SK-N-DZ (cell line): ENCODE results near the gene DYNC1LI2.

ENCODE experiments used
- DNase-seq: peaks from one replicate; pipeline ENCODE4 v3.0.0-alpha.2; 2015; ENCODE audit warnings: low spot score

DYNC1LI2 gene

GRCh38 chr16:66740533-66740932, 10.9 kb downstream of the DYNC1LI2 start:
- DNase-seq: no peak

GRCh38 chr16:66740010-66740409, 11.4 kb downstream of the DYNC1LI2 start:
- DNase-seq: peak; percentile 42

GRCh38 chr16:66735891-66736290, 15.5 kb downstream of the DYNC1LI2 start:
- no peak for DNase-seq

- no peak for DNase-seq
Measured at GRCh38 chr16:66731101-66731500, 20.3 kb downstream of the DYNC1LI2 start.

DNA sequence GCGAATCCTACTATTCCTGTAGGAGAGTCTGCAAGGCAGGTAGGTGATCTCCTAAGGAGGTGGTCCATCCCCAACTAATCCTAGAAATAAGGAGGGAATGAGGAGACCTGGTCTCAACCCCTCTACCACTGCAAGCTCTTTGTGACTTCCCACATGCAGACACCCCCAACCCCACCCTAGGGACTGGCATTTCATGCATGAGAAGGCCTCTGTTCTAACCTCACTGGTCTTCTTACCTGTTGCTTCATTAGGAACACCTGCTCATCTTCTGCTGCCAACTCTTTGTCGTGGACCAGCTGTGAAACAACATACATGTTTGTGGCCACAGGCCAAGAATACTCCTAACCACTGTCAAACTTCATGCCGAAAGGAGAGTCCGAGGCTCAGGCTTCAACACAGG, 22.6 kb downstream of the DYNC1LI2 start:
- no peak for DNase-seq

GRCh38 chr16:66728117-66728787, 23.2 kb downstream of the DYNC1LI2 start:
- peak; percentile 45 for DNase-seq

- no peak for DNase-seq
Measured at GRCh38 chr16:66720766-66721165, 30.6 kb downstream of the DYNC1LI2 start.

- no peak for DNase-seq
Measured at GRCh38 chr16:66719246-66719645, 32.2 kb downstream of the DYNC1LI2 start.

DNA sequence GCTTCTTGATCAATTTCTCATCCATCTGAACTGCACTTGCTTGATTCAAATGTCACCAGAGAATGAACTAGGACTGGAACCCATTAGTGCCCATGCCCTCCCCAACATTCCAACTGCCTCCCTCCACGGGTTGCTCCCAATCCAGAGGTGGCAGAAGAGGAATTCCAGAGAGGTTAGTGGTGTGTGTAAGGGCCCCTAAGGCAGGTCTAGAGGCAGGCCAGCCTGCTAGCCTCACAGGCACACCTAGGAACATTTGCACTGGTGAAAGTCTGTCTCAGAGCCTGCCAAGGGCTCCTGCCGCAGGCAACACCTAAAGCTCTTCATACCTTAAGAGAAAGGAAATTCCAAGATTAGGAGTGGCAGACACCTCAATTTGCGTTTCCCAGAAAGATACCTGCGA, 33.6 kb downstream of the DYNC1LI2 start:
- no peak for DNase-seq

DNA sequence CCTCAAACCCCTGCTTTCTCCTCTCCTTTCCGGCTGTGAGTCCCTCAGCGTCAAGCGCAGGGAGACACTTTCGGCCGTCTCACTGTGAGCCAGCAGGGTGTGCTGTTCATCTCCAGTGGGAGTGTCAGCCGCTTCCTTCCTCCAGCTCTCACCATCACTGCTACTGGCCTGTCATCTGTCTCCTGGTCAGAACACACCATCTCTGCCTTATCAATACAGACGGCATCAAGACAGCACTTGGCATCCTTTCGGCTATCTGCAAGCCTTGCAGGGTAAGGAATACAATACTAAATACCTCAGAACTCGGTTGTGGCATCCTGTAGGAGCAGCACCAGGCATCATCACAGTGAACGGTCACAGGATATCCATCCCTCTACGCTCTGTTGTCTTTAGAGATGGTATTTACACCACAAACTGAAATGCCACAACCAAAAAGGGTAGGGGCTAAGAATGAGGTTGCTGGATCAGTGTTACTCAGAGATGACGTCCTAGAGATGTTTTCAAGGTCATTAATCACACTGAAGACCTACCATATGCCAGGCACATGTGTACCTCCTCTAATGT, 34.2 kb downstream of the DYNC1LI2 start:
- peak; percentile 29 for DNase-seq

- DNase-seq: no peak
Measured at GRCh38 chr16:66714654-66715307, 36.6 kb downstream of the DYNC1LI2 start.

GRCh38 chr16:66714062-66714461, 37.3 kb downstream of the DYNC1LI2 start:
- DNase-seq: no peak

- DNase-seq: no peak
Measured at GRCh38 chr16:66713076-66713475, 38.3 kb downstream of the DYNC1LI2 start.

DNA sequence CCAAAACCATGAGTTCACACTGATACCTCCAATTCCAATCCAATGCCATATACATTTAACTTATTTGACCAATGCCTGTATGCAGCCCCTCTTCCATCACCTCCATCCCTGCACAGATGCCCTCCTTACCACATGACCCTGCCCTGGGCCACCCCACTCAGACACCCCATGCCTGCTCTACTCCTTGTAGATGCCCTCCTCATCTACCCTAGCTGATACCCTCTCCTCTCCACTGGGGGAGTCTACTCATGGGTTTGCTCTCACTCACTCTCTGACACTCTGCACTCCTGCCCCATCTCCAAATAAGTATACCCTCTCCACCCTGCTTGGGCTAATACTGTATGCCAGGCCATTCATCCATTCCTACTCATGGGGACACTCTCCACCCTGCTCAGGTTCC, 38.9 kb downstream of the DYNC1LI2 start:
- no peak for DNase-seq

GRCh38 chr16:66711581-66711980, 39.8 kb downstream of the DYNC1LI2 start:
- DNase-seq: no peak

DNA sequence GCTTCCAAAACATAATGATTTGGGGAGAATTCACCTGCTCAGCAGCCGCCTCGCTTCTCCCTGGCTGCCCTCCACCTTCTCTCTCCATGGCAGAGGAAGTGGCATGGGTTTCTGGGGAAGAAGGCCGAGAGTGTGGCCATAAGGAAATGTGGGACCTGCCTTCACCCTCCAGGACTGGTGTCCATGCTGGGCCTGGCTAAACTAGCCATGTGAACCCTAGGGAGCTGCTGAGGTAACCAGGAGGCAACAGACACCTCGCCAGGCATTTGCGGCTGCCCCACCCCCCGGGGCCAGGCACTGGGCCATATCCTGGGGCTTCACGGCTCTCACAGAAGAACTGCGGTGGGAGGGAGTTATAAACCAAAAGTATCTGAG, 44.9 kb downstream of the DYNC1LI2 start:
- no peak for DNase-seq

- DNase-seq: no peak
Measured at GRCh38 chr16:66705790-66706505, 45.5 kb downstream of the DYNC1LI2 start.

DNA sequence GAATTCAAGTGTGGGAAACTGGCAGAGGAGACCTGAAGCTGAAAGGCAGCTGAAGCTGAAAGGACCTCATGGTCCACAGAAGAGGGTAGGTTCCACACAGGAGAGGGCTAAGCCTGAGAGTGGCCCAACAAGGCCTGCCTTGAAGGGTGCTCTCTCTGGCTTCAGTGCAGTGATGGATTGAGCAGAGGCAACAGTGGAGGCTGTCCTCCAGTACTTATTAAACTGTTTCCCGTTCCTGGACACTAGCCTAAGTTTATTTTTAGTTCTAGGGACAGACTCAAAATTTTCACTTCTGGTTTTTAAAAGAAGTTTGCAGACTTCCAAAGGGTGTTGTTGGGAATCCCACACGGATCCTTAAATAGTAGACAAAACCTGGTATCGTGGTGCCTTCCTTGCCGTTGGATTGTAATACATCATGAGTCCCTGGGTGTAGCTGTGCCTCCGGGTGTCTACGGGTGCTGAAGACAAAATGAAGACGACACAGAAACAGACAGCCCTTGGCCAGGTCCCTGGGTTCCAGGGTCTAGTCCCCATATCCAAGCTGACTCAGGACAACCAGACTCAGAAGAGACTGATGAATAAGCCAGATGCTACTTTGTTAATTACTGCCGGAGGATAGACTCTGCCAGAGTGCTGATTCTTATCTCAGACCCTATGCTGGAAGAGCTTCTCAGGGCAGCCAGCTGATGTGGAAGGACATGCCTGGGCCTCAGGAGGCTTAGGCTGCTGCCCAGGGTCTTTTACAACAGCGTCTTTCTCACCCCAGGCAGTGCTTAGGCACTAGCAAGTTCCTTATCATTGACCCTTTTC, 47.8 kb downstream of the DYNC1LI2 start:
- peak; percentile 91 for DNase-seq

GRCh38 chr16:66701516-66701915, 49.9 kb downstream of the DYNC1LI2 start:
- no peak for DNase-seq

GRCh38 chr16:66701026-66701425, 50.4 kb downstream of the DYNC1LI2 start:
- DNase-seq: no peak

- no peak for DNase-seq
Measured at GRCh38 chr16:66699898-66700297, 51.5 kb downstream of the DYNC1LI2 start.

DNA sequence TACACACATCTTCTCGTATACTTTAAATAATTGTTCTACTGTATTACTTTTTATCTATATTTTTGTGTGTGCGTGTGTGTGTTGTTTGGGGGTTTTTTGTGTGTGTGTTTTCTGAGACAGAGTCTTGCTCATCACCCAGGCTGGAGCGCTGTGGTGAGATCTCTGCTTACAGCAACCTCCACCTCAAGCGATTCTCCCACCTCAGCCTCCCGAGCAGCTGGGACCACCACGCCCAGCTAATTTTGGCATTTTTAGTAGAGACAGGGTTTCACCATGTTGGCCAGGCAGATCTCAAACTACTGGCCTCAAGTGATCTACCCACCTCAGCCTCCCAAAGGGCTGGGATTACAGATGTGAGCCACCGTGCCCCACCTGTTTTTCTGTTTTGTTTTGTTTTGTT, 53.4 kb downstream of the DYNC1LI2 start:
- DNase-seq: no peak
